KMS-11 (cell line): ENCODE results near the gene SACM1L.

Experiments
- H2AFZ ChIP-seq: fragments of 200-600 bp; sonication (generic); 2 replicates; pipeline ENCODE4 v1.6.1; 2016; ENCODE audit warnings: antibody characterized with exemption, mixed run types, low read depth
- H3K27ac ChIP-seq: fragments of 200-600 bp; sonication (generic); 2 replicates; pipeline ENCODE4 v1.6.1; 2016; ENCODE audit warnings: mild to moderate bottlenecking, mixed run types
- H3K27me3 ChIP-seq: fragments of 200-600 bp; sonication (generic); 2 replicates; pipeline ENCODE4 v1.6.1; 2017; ENCODE audit warnings: mild to moderate bottlenecking, low read depth, mixed run types, moderate library complexity; ENCODE audit not compliant: insufficient read depth
- H3K36me3 ChIP-seq: fragments of 200-600 bp; sonication (generic); 2 replicates; pipeline ENCODE4 v1.6.1; 2017; ENCODE audit warnings: mild to moderate bottlenecking, mixed run types; ENCODE audit not compliant: insufficient read depth
- H3K4me1 ChIP-seq: fragments of 200-600 bp; sonication (generic); 2 replicates; pipeline ENCODE4 v1.6.1; 2016; ENCODE audit warnings: mild to moderate bottlenecking, low read depth, mixed run types; ENCODE audit not compliant: poor library complexity, severe bottlenecking
- H3K4me2 ChIP-seq: fragments of 200-600 bp; sonication (generic); 2 replicates; pipeline ENCODE4 v1.7.0; 2016; ENCODE audit warnings: mild to moderate bottlenecking, mixed run types
- H3K4me3 ChIP-seq: fragments of 200-600 bp; sonication (generic); IDR thresholded peaks from 2 replicates; pipeline ENCODE4 v1.6.1; 2017; ENCODE audit warnings: low read depth, low read length, mixed read lengths; ENCODE audit not compliant: insufficient read depth
- H3K79me2 ChIP-seq: fragments of 200-600 bp; sonication (generic); 2 replicates; pipeline ENCODE4 v1.6.1; 2016; ENCODE audit warnings: low read depth, mixed run types; ENCODE audit not compliant: insufficient read depth
- H3K9ac ChIP-seq: fragments of 200-600 bp; sonication (generic); 2 replicates; pipeline ENCODE4 v1.6.1; 2016; ENCODE audit warnings: mild to moderate bottlenecking, mixed run types
- H4K20me1 ChIP-seq: fragments of 200-600 bp; sonication (generic); 2 replicates; pipeline ENCODE4 v1.6.1; 2016; ENCODE audit warnings: mild to moderate bottlenecking, mixed run types; ENCODE audit not compliant: insufficient read depth
- CTCF ChIP-seq: fragments of 200-600 bp; sonication (generic); conservative IDR thresholded peaks from 2 replicates; pipeline ENCODE4 v1.6.1; 2017; ENCODE audit warnings: low read depth, mild to moderate bottlenecking, antibody characterized with exemption, low read length, moderate library complexity, mixed read lengths

Gene SACM1L

GRCh38 chr3:45776611-45777010 is 87.4 kb downstream of the SACM1L start:
- no peak overlapping the region for H2AFZ ChIP-seq
- H3K4me1 ChIP-seq = peaks cover 9% of the 10 kb centered on the region
- H3K36me3 ChIP-seq = no peaks in the 10 kb centered on the region
- no peaks in the 10 kb centered on the region for H4K20me1 ChIP-seq
- no peaks in the 10 kb centered on the region for H3K27me3 ChIP-seq
- H3K9ac ChIP-seq = no peak overlapping the region
- no peaks in the 10 kb centered on the region for H3K79me2 ChIP-seq
- TF ChIP-seq CTCF = no peak
- H3K4me3 ChIP-seq = no peak overlapping the region
- no peak overlapping the region for H3K27ac ChIP-seq
- no peak overlapping the region for H3K4me2 ChIP-seq

- Histone ChIP-seq H3K4me3 (no peak overlapping the region), H3K36me3 (no peaks in the 10 kb centered on the region), H3K4me1 (peaks cover 9% of the 10 kb centered on the region), H3K27ac (no peak overlapping the region), H3K27me3 (no peaks in the 10 kb centered on the region), H3K4me2 (no peak overlapping the region), H2AFZ (no peak overlapping the region), H3K9ac (no peak overlapping the region), H4K20me1 (no peaks in the 10 kb centered on the region), H3K79me2 (no peaks in the 10 kb centered on the region)
- no peak for TF ChIP-seq CTCF
Measured at GRCh38 chr3:45777111-45777745, 88.0 kb downstream of the SACM1L start.

- Histone ChIP-seq H4K20me1 (no peaks in the 10 kb centered on the region), H3K9ac (no peak overlapping the region), H3K27me3 (no peaks in the 10 kb centered on the region), H3K4me2 (no peak overlapping the region), H3K4me3 (no peak overlapping the region), H3K27ac (no peak overlapping the region), H3K4me1 (peaks cover 4% of the 10 kb centered on the region), H3K79me2 (no peaks in the 10 kb centered on the region), H3K36me3 (no peaks in the 10 kb centered on the region), H2AFZ (no peak overlapping the region)
- TF ChIP-seq CTCF = no peak
Measured at GRCh38 chr3:45777746-45778386, 88.7 kb downstream of the SACM1L start.

- no peaks in the 10 kb centered on the region for H4K20me1 ChIP-seq
- no peak overlapping the region for H3K4me3 ChIP-seq
- H3K79me2 ChIP-seq = no peaks in the 10 kb centered on the region
- H2AFZ ChIP-seq = no peak overlapping the region
- H3K4me2 ChIP-seq = no peak overlapping the region
- H3K36me3 ChIP-seq = no peaks in the 10 kb centered on the region
- no peaks in the 10 kb centered on the region for H3K27me3 ChIP-seq
- no peaks in the 10 kb centered on the region for H3K4me1 ChIP-seq
- TF ChIP-seq CTCF = no peak
- H3K27ac ChIP-seq = no peak overlapping the region
- no peak overlapping the region for H3K9ac ChIP-seq
Measured at GRCh38 chr3:45778761-45779201, 89.6 kb downstream of the SACM1L start.
